ENCODE data around the gene GTF2F2.
A peak's percentile ranks its signal among the peaks of the same experiment; 100 is the strongest.
"Not testable (repeated sequence)": the region's sequence is repeated elsewhere in the genome, so short reads cannot be mapped to it uniquely, and the experiment has no call there.

The GTF2F2 gene

GRCh38 chr13:45257638-45258333 lies 137.5 kb downstream of the GTF2F2 start:
- peak; percentile 11 for DNase-seq

- DNase-seq = no peak
Observed at GRCh38 chr13:45258334-45258675, 138.0 kb downstream of the GTF2F2 start.

GRCh38 chr13:45267215-45267614 lies 146.9 kb downstream of the GTF2F2 start:
- DNase-seq = no peak

- no peak for DNase-seq
Observed at GRCh38 chr13:45269204-45269603, 148.9 kb downstream of the GTF2F2 start.

GRCh38 chr13:45276913-45277312 lies 156.6 kb downstream of the GTF2F2 start:
- DNase-seq = peak; percentile 90

GRCh38 chr13:45278096-45278645 lies 157.9 kb downstream of the GTF2F2 start:
- DNase-seq = no peak

- DNase-seq = no peak
Observed at GRCh38 chr13:45280011-45280410, 159.7 kb downstream of the GTF2F2 start.

GRCh38 chr13:45280751-45281634 lies 160.7 kb downstream of the GTF2F2 start:
- peak; percentile 31 for DNase-seq

- no peak for DNase-seq
Observed at GRCh38 chr13:45282994-45283393, 162.7 kb downstream of the GTF2F2 start.

- DNase-seq = no peak
Observed at GRCh38 chr13:45289936-45290563, 169.7 kb downstream of the GTF2F2 start.

- no peak for DNase-seq
Observed at GRCh38 chr13:45292176-45292575, 171.9 kb downstream of the GTF2F2 start.

GRCh38 chr13:45295536-45295935 lies 175.2 kb downstream of the GTF2F2 start:
- no peak for DNase-seq

- DNase-seq = no peak
Observed at GRCh38 chr13:45296259-45296658, 175.9 kb downstream of the GTF2F2 start.

- no peak for DNase-seq
Observed at GRCh38 chr13:45297456-45298205, 177.3 kb downstream of the GTF2F2 start.

GRCh38 chr13:45298206-45298505 lies 177.8 kb downstream of the GTF2F2 start:
- DNase-seq = no peak

- not testable (repeated sequence) for DNase-seq
Observed at GRCh38 chr13:45298550-45298949, 178.2 kb downstream of the GTF2F2 start.

GRCh38 chr13:45299194-45299593 lies 178.9 kb downstream of the GTF2F2 start:
- DNase-seq = no peak

- DNase-seq = no peak
Observed at GRCh38 chr13:45300190-45300985, 180.1 kb downstream of the GTF2F2 start.

- DNase-seq = no peak
Observed at GRCh38 chr13:45301263-45301662, 181.0 kb downstream of the GTF2F2 start.

- no peak for DNase-seq
Observed at GRCh38 chr13:45302507-45302906, 182.2 kb downstream of the GTF2F2 start.

- DNase-seq = no peak
Observed at GRCh38 chr13:45303026-45303425, 182.7 kb downstream of the GTF2F2 start.

GRCh38 chr13:45303866-45304265 lies 183.6 kb downstream of the GTF2F2 start:
- no peak for DNase-seq

All from MV-4-11 (cell line).